Anterior cingulate cortex (tissue), 58 donors: ENCODE results near the gene CFAP206.
"Not testable (repeated sequence)": the region's sequence is repeated elsewhere in the genome, so short reads cannot be mapped to it uniquely, and the experiment has no call there.

Experiments used
- DNase-seq, 58 donors: peaks; one replicate each; lab custom pipeline; 2025; lab: John Stamatoyannopoulos, UW

Gene CFAP206

DNA sequence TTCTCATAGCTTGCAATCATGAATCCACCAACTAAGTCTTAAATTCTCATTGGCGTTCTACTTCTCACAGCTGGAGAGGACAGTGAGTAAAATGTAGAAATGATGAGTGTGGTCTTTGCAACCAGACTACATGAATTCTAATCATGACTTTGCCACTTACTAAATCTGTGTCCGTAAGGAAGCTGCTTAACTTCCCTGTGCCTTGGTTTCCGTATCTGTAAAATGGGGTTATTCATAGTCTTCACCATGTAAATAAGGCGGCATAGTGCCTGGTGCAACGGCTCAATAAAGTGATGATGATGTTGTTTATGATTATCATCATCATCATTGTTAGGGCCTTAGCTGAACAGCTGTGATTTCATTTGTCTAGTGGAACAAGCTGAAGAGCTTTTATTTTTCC, 12.6 kb downstream of the CFAP206 start:
- no peak for DNase-seq

- no peak for DNase-seq
Observed at GRCh38 chr6:87421576-87421975, 13.8 kb downstream of the CFAP206 start.

DNA sequence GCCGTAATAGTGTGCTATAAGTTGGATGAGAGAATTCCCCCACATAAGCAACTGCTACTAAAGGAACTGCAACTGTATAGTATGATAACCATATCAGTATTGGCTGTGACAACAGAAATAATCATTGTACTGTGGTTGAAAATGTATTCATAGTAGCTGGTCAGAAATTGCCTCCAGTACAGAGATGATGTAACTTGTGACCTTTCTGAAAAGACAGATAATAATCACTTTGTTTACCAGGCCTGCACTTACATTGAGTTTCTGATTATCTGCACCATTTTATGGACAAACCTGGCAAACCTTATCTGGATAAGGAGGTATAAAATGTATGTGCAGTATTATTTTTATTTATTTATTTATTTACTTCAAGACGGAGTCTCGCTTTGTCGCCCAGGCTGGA, 19.0 kb downstream of the CFAP206 start:
- no peak for DNase-seq

DNA sequence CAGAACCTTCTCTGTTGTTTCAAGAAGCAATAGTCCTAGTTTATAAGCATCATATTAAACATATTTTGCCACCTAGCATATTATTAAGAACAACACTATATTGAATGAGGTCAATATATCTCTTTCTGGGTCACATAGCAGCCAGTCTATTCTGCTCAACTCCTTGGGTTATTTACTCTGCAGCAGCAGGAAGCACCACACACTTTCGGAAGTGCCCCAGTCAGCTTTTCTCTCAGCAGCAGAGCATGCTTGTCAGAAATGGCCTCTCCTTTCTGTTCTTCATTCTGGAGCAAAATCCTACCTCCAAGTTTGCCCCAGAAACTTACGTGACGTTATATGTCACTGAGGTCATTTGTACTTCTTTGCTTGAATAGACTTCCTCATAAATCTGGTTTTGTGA, 22.7 kb downstream of the CFAP206 start:
- DNase-seq: no peak

- no peak for DNase-seq
Observed at GRCh38 chr6:87431263-87431662, 23.5 kb downstream of the CFAP206 start.

DNA sequence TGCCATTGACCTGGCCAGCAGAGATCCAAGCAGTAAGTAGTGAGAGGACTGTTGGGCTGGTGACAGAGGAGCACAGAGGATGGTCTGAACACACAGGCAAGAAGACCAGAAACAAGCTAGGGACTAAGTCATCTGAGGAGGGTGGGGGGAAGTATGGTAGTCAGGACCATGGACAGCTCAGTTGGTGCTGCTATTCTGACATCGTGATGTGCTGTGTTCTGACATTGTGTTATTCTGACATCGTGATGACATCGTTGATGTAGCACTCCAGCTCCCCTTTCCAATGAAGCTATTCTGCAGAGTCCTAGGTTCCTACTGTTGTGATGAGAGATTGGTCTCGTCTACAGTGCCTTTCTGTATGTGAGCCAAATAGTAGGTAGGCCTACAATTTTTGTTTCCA, 28.7 kb downstream of the CFAP206 start:
- peak in 4 of 58 donors; percentile 0 to 1 (median 1) for DNase-seq

DNA sequence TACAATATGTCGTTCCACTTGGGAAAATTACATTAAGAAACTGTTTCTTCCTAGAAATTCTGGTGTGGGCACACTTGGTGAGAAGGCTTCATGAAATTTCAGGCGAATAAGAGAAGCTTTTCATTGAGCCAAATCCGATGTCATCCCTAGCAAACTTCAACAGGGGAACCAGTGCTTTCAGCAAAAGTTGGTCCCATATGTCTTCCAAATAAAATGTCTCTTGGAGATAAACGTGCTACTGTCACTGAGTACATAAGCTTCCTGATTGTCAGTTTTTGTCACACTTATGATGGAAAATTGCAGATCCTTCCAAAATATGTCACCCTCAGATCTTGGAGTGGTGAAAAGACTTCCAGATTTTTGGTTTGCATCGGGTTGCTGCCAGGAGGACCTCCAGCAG, 33.9 kb downstream of the CFAP206 start:
- no peak for DNase-seq

- no peak for DNase-seq
Observed at GRCh38 chr6:87444362-87444761, 36.6 kb downstream of the CFAP206 start.

DNA sequence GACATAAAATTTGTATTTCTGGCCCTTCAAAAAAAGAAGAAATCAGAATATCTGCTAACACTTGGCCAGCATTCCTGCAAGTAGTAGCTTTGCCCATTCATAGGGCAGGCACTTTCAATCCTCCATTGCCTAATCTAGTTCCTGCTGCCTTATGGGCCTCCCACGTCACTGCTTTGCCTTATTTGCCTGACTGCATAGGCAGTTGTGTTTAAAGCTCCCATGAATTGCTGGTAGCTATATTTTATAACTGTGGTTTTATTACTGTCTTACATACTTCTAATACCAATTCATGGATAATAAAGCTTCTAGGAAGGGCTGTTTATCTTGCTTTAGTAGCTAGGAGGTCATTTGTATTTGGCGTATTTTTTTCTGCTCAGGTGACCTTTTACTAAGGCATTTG, 57.3 kb downstream of the CFAP206 start:
- DNase-seq: no peak

GRCh38 chr6:87472525-87473418, 65.0 kb downstream of the CFAP206 start, which contains the start of gene SLC35A1:
Gene SLC35A1, plus strand, starts transcription at chr6:87472974. Its CDS starts 30 bp downstream, at chr6:87473004.
- peak; percentile 18 to 93 (median 83) for DNase-seq

- peak in 7 of 58 donors; percentile 11 to 62 (median 40) for DNase-seq
Observed at GRCh38 chr6:87473419-87473903, 65.7 kb downstream of the CFAP206 start.

GRCh38 chr6:87481931-87482330, 74.2 kb downstream of the CFAP206 start:
- DNase-seq: no peak

DNA sequence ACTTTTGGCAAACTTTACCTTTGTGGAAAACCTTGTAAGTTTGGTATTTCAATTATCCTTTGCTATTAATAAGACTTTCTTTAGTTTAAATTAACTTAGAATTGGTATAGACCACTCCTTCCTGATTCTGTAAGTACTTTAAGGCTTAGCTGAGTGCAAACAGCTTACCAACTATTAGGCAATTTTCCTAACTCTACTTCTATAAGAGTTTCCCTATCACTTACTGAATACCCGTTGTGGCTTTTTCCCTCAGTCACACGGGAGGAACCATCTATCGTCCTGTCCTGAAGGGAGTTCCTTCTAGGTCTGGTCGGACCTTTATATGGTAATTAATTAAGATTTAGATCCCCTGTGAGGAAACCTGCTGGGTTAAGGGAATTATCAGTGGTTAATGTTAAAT, 74.6 kb downstream of the CFAP206 start:
- no peak for DNase-seq

- peak in 1 of 58 donors; percentile 1 for DNase-seq
Observed at GRCh38 chr6:87483929-87484328, 76.2 kb downstream of the CFAP206 start.

- DNase-seq: no peak
Observed at GRCh38 chr6:87484491-87484890, 76.7 kb downstream of the CFAP206 start.

- DNase-seq: no peak
Observed at GRCh38 chr6:87487555-87487954, 79.8 kb downstream of the CFAP206 start.

GRCh38 chr6:87489326-87489725, 81.6 kb downstream of the CFAP206 start:
- not testable (repeated sequence) for DNase-seq

DNA sequence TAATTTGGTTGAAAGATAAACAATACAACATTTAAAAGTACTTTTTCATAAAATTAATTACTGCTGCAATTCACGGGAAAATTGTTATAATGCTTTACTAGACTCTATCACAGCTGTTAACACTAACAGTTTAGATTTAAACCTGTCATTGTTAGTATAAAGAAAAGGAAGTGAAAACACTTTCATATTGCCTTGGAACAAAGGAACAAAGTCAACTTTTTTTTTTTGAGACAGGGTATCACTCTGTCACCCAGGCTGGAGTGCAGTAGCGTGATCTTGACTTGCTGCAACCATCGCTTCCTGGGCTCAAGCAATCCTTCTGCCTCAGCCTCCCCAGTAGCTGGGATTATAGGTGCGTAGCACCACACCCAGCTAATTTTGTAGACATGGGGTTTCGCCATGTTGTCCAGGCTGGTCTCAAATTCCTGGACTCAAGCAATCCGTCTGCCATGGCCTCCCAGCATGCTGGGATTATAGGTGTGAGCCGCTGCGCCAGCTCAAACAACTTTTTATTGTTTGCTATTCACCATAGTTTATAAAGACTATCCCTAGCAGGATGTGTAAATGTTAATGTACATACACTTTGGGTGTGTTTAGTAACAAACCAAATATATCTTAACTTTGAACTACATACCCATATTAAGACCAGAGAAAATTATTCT, 87.1 kb downstream of the CFAP206 start:
- DNase-seq: no peak

DNA sequence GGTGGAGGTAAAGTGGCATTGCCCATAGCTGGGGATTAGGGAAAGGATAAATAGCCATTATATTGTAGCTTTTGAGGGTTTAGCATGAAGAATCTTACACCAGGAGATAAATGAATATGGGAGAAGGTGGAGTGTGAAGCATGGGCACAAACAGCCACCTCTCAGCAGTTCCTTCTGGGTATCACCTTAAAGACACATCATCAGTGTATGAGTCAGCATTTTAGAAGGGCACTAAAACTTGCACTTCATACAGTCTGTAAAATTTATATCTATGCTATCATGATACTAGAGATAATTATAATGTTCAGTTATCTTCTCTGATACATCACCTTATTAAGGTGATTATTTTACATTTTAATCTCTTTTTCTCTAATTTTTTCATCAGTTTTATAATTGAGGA, 90.3 kb downstream of the CFAP206 start:
- no peak for DNase-seq

- DNase-seq: no peak
Observed at GRCh38 chr6:87501809-87502572, 94.2 kb downstream of the CFAP206 start.

- DNase-seq: no peak
Observed at GRCh38 chr6:87504441-87504840, 96.7 kb downstream of the CFAP206 start.
